Ishikawa (cell line): Measurements from ENCODE around the gene THUMPD1.

Experiments
- CEBPB ChIP-seq: IDR thresholded peaks from 2 replicates; pipeline ENCODE4 v1.6.1; 2012
- CREB1 ChIP-seq: IDR thresholded peaks from 2 replicates; pipeline ENCODE4 v1.6.1; 2012; ENCODE audit warnings: low read depth
- EGR1 ChIP-seq: IDR thresholded peaks from 2 replicates; pipeline ENCODE4 v1.6.1; 2012
- EP300 ChIP-seq: IDR thresholded peaks from 2 replicates; pipeline ENCODE4 v1.6.1; 2012; ENCODE audit warnings: borderline replicate concordance
- FOXM1 ChIP-seq: IDR thresholded peaks from 2 replicates; pipeline ENCODE4 v1.6.1; 2012; ENCODE audit warnings: low read depth, borderline replicate concordance
- NFIC ChIP-seq: IDR thresholded peaks from 2 replicates; pipeline ENCODE4 v1.6.1; 2012
- RAD21 ChIP-seq: IDR thresholded peaks from 2 replicates; pipeline ENCODE4 v1.6.1; 2012; ENCODE audit warnings: low read depth
- REST ChIP-seq: IDR thresholded peaks from 2 replicates; pipeline ENCODE4 v1.6.1; 2012; ENCODE audit warnings: low read depth, mild to moderate bottlenecking
- TAF1 ChIP-seq: IDR thresholded peaks from 2 replicates; pipeline ENCODE4 v1.6.1; 2012; ENCODE audit warnings: low read depth, mild to moderate bottlenecking
- TCF12 ChIP-seq: IDR thresholded peaks from 2 replicates; pipeline ENCODE4 v1.6.1; 2012; ENCODE audit warnings: low read depth
- TEAD4 ChIP-seq: IDR thresholded peaks from 2 replicates; pipeline ENCODE4 v1.6.1; 2012
- YY1 ChIP-seq: IDR thresholded peaks from 2 replicates; pipeline ENCODE4 v1.6.1; 2012; ENCODE audit warnings: low read depth
- ZBTB7A ChIP-seq: IDR thresholded peaks from 2 replicates; pipeline ENCODE4 v1.6.1; 2012; ENCODE audit warnings: low read depth
- TF ChIP-seq, protein P1 (sequence below): IDR thresholded peaks from 2 replicates; pipeline ENCODE4 v1.6.1; 2012
- TF ChIP-seq, protein P2 (sequence below): IDR thresholded peaks from 2 replicates; pipeline ENCODE4 v1.6.1; 2012

Gene THUMPD1

DNA sequence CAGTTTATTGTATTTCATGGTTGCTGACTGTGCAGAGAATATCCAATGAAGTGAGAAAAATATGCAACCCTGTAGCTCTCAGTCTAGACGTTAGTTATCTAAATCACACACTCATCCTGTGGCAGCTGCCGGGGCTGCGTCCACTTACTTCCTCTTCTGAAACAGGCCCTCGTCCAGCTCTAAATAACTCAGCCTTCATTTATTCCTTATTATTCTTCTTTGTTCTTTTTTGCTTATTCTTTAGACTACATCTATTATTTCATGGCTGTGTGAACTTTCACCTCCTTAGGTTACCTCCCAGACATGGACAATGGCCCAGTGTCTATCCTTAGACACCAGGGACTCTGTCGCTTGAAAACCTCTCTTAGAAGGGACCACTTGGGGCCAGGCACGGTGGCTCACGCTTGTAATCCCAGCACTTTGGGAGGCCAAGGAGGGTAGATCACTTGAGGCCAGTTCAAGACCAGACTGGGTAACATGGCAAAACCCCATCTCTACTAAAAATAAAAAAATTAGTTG is 3.4 kb upstream of the THUMPD1 start:
- TF ChIP-seq CEBPB (no peak), RAD21 (no peak), TEAD4 (no peak), EP300 (no peak), EGR1 (no peak), YY1 (no peak), FOXM1 (no peak), NFIC (no peak), TAF1 (no peak), ZBTB7A (no peak)
- TF ChIP-seq, protein P1, sequence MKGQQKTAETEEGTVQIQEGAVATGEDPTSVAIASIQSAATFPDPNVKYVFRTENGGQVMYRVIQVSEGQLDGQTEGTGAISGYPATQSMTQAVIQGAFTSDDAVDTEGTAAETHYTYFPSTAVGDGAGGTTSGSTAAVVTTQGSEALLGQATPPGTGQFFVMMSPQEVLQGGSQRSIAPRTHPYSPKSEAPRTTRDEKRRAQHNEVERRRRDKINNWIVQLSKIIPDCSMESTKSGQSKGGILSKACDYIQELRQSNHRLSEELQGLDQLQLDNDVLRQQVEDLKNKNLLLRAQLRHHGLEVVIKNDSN, result no peak
- TF ChIP-seq, protein P2, sequence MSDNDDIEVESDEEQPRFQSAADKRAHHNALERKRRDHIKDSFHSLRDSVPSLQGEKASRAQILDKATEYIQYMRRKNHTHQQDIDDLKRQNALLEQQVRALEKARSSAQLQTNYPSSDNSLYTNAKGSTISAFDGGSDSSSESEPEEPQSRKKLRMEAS, result no peak

DNA sequence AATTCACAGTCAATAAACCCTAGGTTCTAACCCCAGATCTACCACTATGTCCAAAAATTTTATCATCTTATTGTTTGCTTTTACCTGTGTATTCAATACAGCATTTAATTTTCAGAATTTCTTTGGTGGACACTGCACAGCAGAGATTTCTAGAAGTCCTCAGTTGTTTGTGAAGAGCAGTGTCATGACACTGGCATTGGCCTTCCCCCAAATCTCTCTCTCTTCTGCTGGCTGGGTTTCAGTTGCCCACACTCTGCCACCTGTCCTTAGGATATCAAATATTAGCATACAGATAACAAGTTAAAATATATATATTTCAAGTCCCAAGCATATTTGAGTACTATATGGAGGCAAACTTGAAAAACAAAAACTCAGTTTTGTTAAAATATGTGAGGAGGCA is 2.0 kb upstream of the THUMPD1 start:
- TF ChIP-seq FOXM1 (no peak), EP300 (no peak)
- TF ChIP-seq, protein P1, result no peak

DNA sequence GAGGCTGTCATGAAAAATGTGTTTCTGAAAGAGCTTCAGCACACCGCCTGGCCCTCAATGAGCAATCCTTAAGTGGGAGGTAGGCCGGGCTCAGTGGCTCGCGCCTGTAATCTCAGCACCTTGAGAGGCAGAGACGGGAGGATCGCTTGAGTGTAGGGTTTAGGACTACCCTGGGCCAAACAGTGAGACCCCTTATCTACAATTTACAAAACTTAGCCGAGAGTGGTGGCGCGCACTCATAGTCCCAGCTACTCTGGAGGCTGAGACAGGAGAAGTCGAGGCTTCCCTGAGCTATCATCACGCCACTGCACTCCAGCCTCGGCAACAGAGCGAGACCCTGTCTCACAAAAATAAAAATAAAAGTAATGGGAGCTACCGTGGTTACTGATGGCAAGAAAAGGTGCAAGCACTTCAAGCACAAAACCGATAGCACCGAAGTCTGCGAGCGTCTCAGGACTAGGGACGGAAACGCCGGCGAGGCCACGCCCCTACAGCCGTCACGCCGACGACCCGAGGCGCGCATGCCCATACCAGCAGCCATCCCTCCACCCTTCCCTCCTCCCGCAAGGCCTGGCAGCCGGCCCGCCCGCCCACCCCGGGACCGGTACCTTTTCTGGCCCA is 607 bp downstream of the THUMPD1 start:
- TF ChIP-seq, protein P2, result no peak
- TF ChIP-seq TAF1 (no peak), YY1 (no peak), EP300 (no peak), TCF12 (no peak), ZBTB7A (no peak), REST (no peak), CEBPB (no peak), RAD21 (no peak), NFIC (no peak), CREB1 (no peak), FOXM1 (no peak), EGR1 (no peak), TEAD4 (no peak)
- TF ChIP-seq, protein P1, result no peak

- 0 out of 2 replicates have a peak, but pooled peaks have one; percentile 8 for TF ChIP-seq RAD21
- TF ChIP-seq, protein P1, result no peak
Observed at GRCh38 chr16:20740007-20740883, 1.4 kb downstream of the THUMPD1 start.

GRCh38 chr16:20735490-20735889 is 6.1 kb downstream of the THUMPD1 start:
- TF ChIP-seq FOXM1, result no peak

DNA sequence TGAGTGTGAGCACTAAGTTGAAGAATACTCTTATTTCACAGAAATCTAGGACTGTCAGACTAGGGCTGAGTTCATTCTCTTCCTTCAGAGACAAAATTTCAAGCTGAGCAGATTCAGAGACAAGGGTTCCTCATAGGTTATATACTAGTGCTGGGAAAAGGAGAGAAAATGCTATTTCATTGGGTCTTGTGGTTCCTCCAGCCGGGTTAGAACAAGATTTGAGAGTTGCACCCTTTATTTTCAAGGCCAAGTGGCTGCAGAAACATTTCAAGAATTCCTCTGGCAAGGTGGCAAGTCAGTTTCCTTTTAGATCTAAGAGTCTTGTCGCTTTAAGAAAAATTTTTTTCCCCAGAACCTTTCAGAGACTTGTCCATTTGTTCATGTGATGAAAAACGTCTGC is 6.8 kb downstream of the THUMPD1 start:
- TF ChIP-seq, protein P1, result no peak
- TF ChIP-seq EGR1 (no peak), TEAD4 (no peak), TCF12 (no peak), ZBTB7A (no peak), YY1 (no peak)
- TF ChIP-seq, protein P2, result no peak
